ENCODE measurements around the gene DOCK9. TPM values are rescaled to one million over a fixed set of nuclear protein-coding genes. Genes with fewer than 3 reads are reported as not detected.
A peak's percentile ranks its signal among the peaks of the same experiment; 100 is the strongest.

DOCK9 gene
- total RNA-seq, 1 donor from 2014 or later, result 43.5 TPM

- no peaks in the 10 kb centered on the region for H3K9me3 Mint-ChIP-seq
- H3K4me1 Mint-ChIP-seq, result no peaks in the 10 kb centered on the region
- no peak for DNase-seq
- H3K27me3 Mint-ChIP-seq, result peaks cover 5% of the 10 kb centered on the region
- no peak overlapping the region for H3K27ac Mint-ChIP-seq
- intact Hi-C loops (cut with micrococcal nuclease), result no loop called here
- H3K4me3 Mint-ChIP-seq, result no peak overlapping the region
- H3K36me3 Mint-ChIP-seq (ENCODE audit: low read depth), result no peaks in the 10 kb centered on the region
Measured at GRCh38 chr13:98779695-98780094, 198.2 kb downstream of the DOCK9 start.

DNA sequence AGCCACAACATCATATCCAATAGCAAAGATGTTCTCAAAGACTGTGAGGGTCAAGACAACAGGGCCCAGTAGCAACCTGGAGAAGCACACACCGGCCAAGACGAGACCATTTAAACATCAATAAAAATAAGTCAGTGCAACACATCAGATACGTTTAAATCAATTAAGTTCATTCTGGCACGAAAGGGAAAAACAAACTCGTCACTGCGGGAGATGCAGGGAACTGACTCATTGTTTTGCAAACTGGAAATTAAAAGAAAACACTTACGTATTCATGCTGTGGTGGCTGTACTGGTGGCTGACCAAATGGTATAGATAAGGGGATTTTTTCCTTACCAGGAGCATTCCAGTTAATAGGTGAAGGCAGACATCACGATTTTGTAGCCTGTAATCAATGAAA is 199.1 kb downstream of the DOCK9 start:
- peaks cover 5% of the 10 kb centered on the region for H3K27me3 Mint-ChIP-seq
- no peaks in the 10 kb centered on the region for H3K9me3 Mint-ChIP-seq
- H3K4me1 Mint-ChIP-seq, result no peaks in the 10 kb centered on the region
- H3K27ac Mint-ChIP-seq, result no peak overlapping the region
- no peaks in the 10 kb centered on the region for H3K36me3 Mint-ChIP-seq (ENCODE audit: low read depth)
- no peak for DNase-seq
- intact Hi-C loops (cut with micrococcal nuclease), result no loop called here
- H3K4me3 Mint-ChIP-seq, result no peak overlapping the region

DNA sequence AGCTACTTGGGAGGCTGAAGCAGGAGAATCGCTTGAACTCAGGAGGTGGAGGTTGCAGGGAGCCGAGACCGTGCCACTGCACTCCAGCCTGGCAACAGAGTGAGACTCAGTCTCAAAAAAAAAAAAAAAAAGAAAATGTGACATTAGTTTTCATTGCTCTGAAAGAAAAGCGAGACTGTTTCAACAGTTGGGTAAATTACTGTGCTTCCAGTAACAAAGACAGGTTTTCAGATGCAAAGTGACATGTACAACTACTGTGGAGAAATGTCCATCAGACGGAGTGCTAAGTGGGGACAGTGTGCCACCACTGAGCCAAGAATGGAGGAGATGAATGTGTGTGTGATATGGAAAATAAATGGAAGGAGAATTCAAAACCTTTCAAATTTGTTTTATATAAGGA is 201.2 kb downstream of the DOCK9 start:
- no peaks in the 10 kb centered on the region for H3K4me1 Mint-ChIP-seq
- H3K9me3 Mint-ChIP-seq, result peaks cover 2% of the 10 kb centered on the region
- no peaks in the 10 kb centered on the region for H3K36me3 Mint-ChIP-seq (ENCODE audit: low read depth)
- peaks cover 5% of the 10 kb centered on the region for H3K27me3 Mint-ChIP-seq
- intact Hi-C loops (cut with micrococcal nuclease), result no loop called here
- no peak overlapping the region for H3K4me3 Mint-ChIP-seq
- no peak for DNase-seq
- no peak overlapping the region for H3K27ac Mint-ChIP-seq

DNA sequence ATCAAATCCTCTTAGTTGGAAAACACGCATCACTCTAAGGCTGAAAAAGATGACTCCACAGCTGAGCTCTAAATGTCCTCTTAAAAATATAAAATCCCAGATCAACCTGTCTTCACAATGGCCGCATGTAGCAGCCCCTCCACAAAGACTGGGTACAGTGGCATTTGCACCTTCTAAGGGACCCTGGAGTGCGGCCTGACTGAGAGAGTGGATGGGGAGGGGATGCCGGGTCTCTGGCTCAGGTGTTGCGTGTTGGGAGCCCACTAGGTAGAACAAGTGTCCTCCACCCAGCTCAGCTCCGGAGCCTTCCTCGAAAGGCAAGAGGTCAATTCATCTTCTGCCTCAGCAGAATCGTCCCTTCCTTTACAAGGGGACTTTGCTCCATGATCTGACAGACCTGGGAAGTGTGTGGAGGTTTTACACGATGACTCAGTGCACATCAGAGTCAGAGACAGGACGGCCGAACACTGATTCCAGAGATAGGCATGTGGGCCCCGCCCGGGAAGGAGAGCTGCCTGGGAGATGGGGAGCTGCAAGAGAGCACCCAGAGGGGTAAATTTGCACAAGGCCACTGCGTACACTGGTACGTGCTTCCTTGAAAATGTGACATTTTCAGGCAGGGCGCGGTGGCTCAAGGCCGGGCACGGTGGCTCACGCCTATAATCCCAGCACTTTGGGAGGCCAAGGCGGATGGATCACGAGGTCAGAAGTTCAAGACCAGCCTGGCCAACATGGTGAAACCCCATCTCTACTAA is 201.8 kb downstream of the DOCK9 start:
- no peak for DNase-seq
- Mint-ChIP-seq H3K9me3 (peaks cover 7% of the 10 kb centered on the region), H3K27ac (no peak overlapping the region), H3K4me1 (no peaks in the 10 kb centered on the region), H3K27me3 (peaks cover 3% of the 10 kb centered on the region), H3K4me3 (no peak overlapping the region), H3K36me3 (ENCODE audit: low read depth) (no peaks in the 10 kb centered on the region)
- intact Hi-C loops (cut with micrococcal nuclease), result no loop called here

DNA sequence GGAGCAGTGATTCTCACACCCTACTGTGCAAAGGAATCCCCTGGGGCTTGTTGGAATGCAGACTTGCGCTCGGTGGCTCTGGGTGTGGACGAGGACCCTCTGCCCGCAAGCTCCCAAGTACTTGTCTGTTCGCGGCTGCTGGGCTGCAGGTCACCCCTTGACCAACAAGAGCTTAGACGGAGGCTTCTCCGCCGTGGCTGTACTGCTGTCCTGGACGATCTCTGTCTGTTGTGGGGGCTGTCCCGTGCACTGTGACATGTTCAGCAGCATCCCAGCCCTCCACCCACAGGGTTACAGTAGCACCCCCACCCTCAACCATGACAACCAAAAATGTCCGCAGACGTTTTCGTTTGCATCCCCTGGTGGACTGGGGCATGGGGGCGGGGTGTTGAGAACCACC is 202.5 kb downstream of the DOCK9 start:
- intact Hi-C loops (cut with micrococcal nuclease), result no loop called here
- Mint-ChIP-seq H3K27ac (no peak overlapping the region), H3K27me3 (peaks cover 3% of the 10 kb centered on the region), H3K9me3 (peaks cover 8% of the 10 kb centered on the region), H3K4me1 (no peaks in the 10 kb centered on the region), H3K36me3 (ENCODE audit: low read depth) (no peaks in the 10 kb centered on the region), H3K4me3 (no peak overlapping the region)
- no peak for DNase-seq

DNA sequence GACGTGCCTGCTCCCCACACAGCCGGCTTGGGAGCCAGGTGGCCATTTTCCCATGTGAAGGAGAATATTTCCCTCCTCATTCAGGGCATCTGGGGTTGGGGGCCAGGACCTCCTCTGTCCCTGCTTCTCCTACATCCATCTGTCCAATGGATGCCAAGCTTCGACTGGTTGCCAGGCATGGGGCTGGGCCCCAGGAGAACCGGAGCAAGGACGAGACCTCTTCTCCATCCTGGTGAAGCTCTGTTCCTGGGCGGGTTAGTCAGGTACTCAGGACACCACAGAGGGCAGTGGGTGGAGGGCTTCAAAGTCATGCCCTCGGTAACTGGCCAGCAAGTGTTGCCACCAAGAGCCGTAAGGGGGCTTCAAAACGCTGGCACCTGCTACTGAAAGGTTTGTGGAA is 203.1 kb downstream of the DOCK9 start:
- H3K4me3 Mint-ChIP-seq, result no peak overlapping the region
- DNase-seq, result no peak
- H3K4me1 Mint-ChIP-seq, result no peaks in the 10 kb centered on the region
- H3K27me3 Mint-ChIP-seq, result peaks cover 3% of the 10 kb centered on the region
- H3K36me3 Mint-ChIP-seq (ENCODE audit: low read depth), result no peaks in the 10 kb centered on the region
- peaks cover 12% of the 10 kb centered on the region for H3K9me3 Mint-ChIP-seq
- H3K27ac Mint-ChIP-seq, result no peak overlapping the region
- intact Hi-C loops (cut with micrococcal nuclease), result no loop called here

DNA sequence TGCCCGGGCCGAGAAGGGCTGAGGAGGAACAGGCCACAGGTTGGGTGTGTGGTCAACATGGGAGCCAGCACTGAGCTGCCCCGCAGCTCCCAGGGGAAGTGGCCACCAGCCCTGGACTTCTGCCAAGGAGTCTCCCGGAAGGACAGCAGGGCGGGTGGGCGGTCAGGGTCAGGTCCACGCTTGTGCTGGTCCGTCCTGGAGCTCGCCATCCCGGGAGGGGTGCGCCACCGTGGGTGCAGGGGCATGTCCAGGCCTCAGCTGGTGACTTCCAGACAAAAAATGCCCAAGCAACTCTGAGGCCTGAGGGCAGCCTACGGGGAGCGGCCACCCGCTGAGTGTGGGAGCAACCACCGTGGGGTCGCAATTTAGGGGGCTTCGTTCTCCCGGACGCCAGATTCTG is 203.9 kb downstream of the DOCK9 start:
- Mint-ChIP-seq H3K36me3 (ENCODE audit: low read depth) (no peaks in the 10 kb centered on the region), H3K27me3 (peaks cover 3% of the 10 kb centered on the region), H3K27ac (no peak overlapping the region), H3K9me3 (peaks cover 19% of the 10 kb centered on the region), H3K4me1 (no peaks in the 10 kb centered on the region), H3K4me3 (no peak overlapping the region)
- DNase-seq, result no peak
- intact Hi-C loops (cut with micrococcal nuclease), result no loop called here

DNA sequence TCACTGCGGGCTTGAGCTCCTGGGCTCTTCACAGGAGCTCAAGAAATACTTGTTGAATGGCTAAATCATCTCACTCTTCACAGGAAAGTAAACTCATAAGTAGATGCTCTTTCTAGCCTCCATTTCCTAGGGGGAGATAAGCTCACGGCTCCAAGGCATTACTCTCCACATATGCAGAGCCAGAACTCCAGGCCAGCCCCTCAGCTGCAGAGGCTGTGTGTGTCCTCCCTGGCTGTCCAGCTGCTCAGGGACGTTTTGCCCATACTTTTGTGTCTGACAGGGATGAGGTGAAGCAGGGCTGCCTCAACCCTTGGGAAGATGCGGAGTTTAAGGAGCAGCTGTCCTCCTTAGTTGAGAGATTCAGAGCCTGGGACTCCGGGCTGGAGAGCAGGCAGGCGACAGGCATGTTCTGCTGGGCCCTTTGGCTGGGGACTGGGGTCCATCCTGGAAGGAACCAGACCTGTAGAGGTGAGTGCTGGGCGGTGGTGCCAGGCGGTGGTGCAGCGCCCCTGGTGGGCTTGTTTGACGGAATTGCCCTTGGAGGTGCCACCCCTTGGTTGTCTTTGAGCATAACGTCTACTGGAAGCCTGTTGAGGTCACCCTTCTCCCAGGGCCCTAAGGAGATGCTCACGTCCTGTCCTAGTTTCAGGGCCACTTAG is 204.9 kb downstream of the DOCK9 start:
- H3K4me3 Mint-ChIP-seq, result no peak overlapping the region
- no peaks in the 10 kb centered on the region for H3K36me3 Mint-ChIP-seq (ENCODE audit: low read depth)
- DNase-seq, result no peak
- H3K27me3 Mint-ChIP-seq, result peaks cover 3% of the 10 kb centered on the region
- H3K9me3 Mint-ChIP-seq, result peaks cover 24% of the 10 kb centered on the region
- H3K4me1 Mint-ChIP-seq, result no peaks in the 10 kb centered on the region
- no peak overlapping the region for H3K27ac Mint-ChIP-seq
- intact Hi-C loops (cut with micrococcal nuclease), result no loop called here

GRCh38 chr13:98771838-98772611 is 205.8 kb downstream of the DOCK9 start:
- no peak overlapping the region for H3K4me3 Mint-ChIP-seq
- no peaks in the 10 kb centered on the region for H3K4me1 Mint-ChIP-seq
- H3K9me3 Mint-ChIP-seq, result peaks cover 24% of the 10 kb centered on the region
- no peaks in the 10 kb centered on the region for H3K27me3 Mint-ChIP-seq
- H3K36me3 Mint-ChIP-seq (ENCODE audit: low read depth), result no peaks in the 10 kb centered on the region
- intact Hi-C loops (cut with micrococcal nuclease), result no loop called here
- no peak for DNase-seq
- H3K27ac Mint-ChIP-seq, result no peak overlapping the region

DNA sequence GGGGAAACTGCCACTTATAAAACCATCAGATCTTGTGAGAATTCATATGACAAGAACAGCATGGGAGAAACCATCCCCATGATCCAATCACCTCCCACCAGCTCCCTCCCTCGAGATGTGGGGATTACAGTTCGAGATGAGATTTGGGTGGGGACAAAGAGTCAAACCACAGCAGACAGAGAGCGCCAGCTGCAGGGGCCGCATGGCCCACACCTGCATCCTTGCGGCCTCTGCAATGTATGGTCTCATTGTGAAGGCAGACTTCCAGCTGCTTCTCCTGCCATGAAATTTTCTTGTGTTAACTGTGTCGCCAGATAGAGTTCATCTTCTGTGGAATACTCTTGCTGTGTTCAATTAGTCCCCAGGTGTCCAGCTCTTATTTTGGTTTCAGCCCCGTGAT is 208.1 kb downstream of the DOCK9 start:
- H3K27ac Mint-ChIP-seq, result no peak overlapping the region
- H3K9me3 Mint-ChIP-seq, result peaks cover 24% of the 10 kb centered on the region
- no peaks in the 10 kb centered on the region for H3K4me1 Mint-ChIP-seq
- DNase-seq, result no peak
- intact Hi-C loops (cut with micrococcal nuclease), result no loop called here
- H3K4me3 Mint-ChIP-seq, result no peak overlapping the region
- no peaks in the 10 kb centered on the region for H3K27me3 Mint-ChIP-seq
- H3K36me3 Mint-ChIP-seq (ENCODE audit: low read depth), result no peaks in the 10 kb centered on the region

DNA sequence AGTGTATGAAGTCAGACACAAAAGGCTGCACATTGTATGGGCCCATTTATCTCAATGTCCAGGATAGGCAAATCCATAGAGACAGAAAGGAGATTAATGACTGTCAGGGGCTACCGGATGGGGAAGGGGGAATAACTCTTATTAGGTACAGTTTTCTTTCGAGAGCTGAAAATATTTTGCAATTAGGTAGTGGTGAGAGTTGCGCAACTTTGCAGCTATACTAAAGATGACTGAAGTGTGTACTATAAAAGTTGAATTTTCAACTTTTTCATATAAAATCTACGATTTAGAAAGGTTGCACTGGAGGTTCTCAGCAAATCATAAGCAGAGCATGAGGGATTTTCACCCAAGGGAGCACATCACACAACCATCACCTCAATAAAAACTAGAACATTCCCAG is 209.3 kb downstream of the DOCK9 start:
- Mint-ChIP-seq H3K4me1 (no peaks in the 10 kb centered on the region), H3K27ac (no peak overlapping the region), H3K27me3 (no peaks in the 10 kb centered on the region), H3K4me3 (no peak overlapping the region), H3K9me3 (peaks cover 24% of the 10 kb centered on the region), H3K36me3 (ENCODE audit: low read depth) (no peaks in the 10 kb centered on the region)
- intact Hi-C loops (cut with micrococcal nuclease), result no loop called here
- DNase-seq, result no peak

DNA sequence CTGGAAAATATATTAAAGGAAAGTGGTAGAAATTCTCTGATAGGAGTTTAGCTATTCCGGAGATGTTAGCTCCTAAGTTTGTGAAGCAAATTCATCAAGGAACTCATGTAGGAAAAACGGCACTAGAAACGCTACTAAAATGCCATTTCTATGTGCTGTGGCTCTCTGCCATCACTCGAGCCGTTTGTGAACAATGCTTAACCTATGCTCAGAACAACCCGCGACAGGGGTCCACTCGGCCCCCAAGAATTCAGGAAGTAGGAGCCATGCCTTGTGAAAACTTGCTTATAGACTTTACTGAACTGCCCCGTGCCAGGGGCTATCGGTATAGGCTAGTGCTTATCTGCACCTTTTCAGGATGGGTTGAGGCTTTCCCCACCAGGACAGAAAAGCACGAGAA is 211.2 kb downstream of the DOCK9 start:
- Mint-ChIP-seq H3K4me3 (no peak overlapping the region), H3K9me3 (peaks cover 23% of the 10 kb centered on the region), H3K36me3 (ENCODE audit: low read depth) (no peaks in the 10 kb centered on the region), H3K27me3 (no peaks in the 10 kb centered on the region), H3K4me1 (peaks cover 1% of the 10 kb centered on the region), H3K27ac (no peak overlapping the region)
- no peak for DNase-seq
- intact Hi-C loops (cut with micrococcal nuclease), result no loop called here

GRCh38 chr13:98765996-98766519 is 211.8 kb downstream of the DOCK9 start:
- intact Hi-C loops (cut with micrococcal nuclease), result no loop called here
- H3K9me3 Mint-ChIP-seq, result peaks cover 17% of the 10 kb centered on the region
- no peaks in the 10 kb centered on the region for H3K36me3 Mint-ChIP-seq (ENCODE audit: low read depth)
- DNase-seq, result no peak
- no peak overlapping the region for H3K27ac Mint-ChIP-seq
- peaks cover 6% of the 10 kb centered on the region for H3K4me1 Mint-ChIP-seq
- no peaks in the 10 kb centered on the region for H3K27me3 Mint-ChIP-seq
- no peak overlapping the region for H3K4me3 Mint-ChIP-seq

GRCh38 chr13:98761986-98762616 is 215.8 kb downstream of the DOCK9 start:
- H3K27me3 Mint-ChIP-seq, result no peaks in the 10 kb centered on the region
- H3K4me1 Mint-ChIP-seq, result peaks cover 6% of the 10 kb centered on the region
- no peaks in the 10 kb centered on the region for H3K36me3 Mint-ChIP-seq (ENCODE audit: low read depth)
- peak overlapping the region; percentile 46 for H3K4me3 Mint-ChIP-seq
- intact Hi-C loops (cut with micrococcal nuclease), result no loop called here
- no peak overlapping the region for H3K27ac Mint-ChIP-seq
- peaks cover 8% of the 10 kb centered on the region for H3K9me3 Mint-ChIP-seq
- DNase-seq, result no peak
